HFFc6 (cell line): ENCODE results near the gene AMH. TPM values are rescaled to one million over a fixed set of nuclear protein-coding genes. Genes with fewer than 3 reads are reported as not detected.

ENCODE experiments used
- DNase-seq: peaks from one replicate; pipeline ENCODE4 v3.0.0-alpha.2; 2018
- H3K27ac Mint-ChIP-seq: 2 replicates; pipeline ENCODE4 v1.8.0; 2020; ENCODE audit warnings: mild to moderate bottlenecking, mixed read lengths
- H3K27me3 Mint-ChIP-seq: 2 replicates; pipeline ENCODE4 v1.8.0; 2021; ENCODE audit warnings: mild to moderate bottlenecking, moderate library complexity, mixed read lengths; ENCODE audit not compliant: insufficient read depth
- H3K36me3 Mint-ChIP-seq: 2 replicates; pipeline ENCODE4 v1.8.0; 2021; ENCODE audit warnings: low read depth, mixed read lengths
- H3K4me1 Mint-ChIP-seq: 2 replicates; pipeline ENCODE4 v1.8.0; 2020; ENCODE audit warnings: low read depth, mixed read lengths
- H3K4me3 Mint-ChIP-seq: 2 replicates; pipeline ENCODE4 v1.8.0; 2020; ENCODE audit warnings: mild to moderate bottlenecking, moderate library complexity, mixed read lengths
- H3K9me3 Mint-ChIP-seq: 2 replicates; pipeline ENCODE4 v1.8.0; 2020; ENCODE audit warnings: mild to moderate bottlenecking, mixed read lengths
- CTCF ChIP-seq: fragments of 200-600 bp; sonication (generic); IDR thresholded peaks from 2 replicates; pipeline ENCODE4 v1.5.0; 2021; ENCODE audit warnings: antibody characterized with exemption, mild to moderate bottlenecking
- total RNA-seq, 6 experiments: library from RNA; stranded (reverse); fragmentation: NEBNext Ultra II Directional; extraction: Animal tissue kit (Norgen Biotek cat#: 25700); gene quantifications; 2 replicates in 1 of 6; 3 replicates in 5 of 6; pipeline ENCODE4 v1.2.3, GENCODE V29; 2021

The AMH gene
- total RNA-seq, 6 experiments from 2014 or later, result 0.98 to 2.3 (median 1.4) TPM

GRCh38 chr19:2234996-2235380, 14.1 kb upstream of the AMH start:
- H3K36me3 Mint-ChIP-seq, result peaks cover 36% of the 10 kb centered on the region
- peaks cover 40% of the 10 kb centered on the region for H3K4me1 Mint-ChIP-seq
- no peak for TF ChIP-seq CTCF
- peaks cover 15% of the 10 kb centered on the region for H3K9me3 Mint-ChIP-seq
- H3K27me3 Mint-ChIP-seq, result peaks cover 14% of the 10 kb centered on the region
- DNase-seq, result no peak
- peak overlapping the region; percentile 82 for H3K27ac Mint-ChIP-seq
- peak overlapping the region; percentile 89 for H3K4me3 Mint-ChIP-seq

- TF ChIP-seq CTCF, result no peak
- no peak for DNase-seq
- Mint-ChIP-seq H3K9me3 (peaks cover 15% of the 10 kb centered on the region), H3K27ac (peak overlapping the region; percentile 82), H3K4me1 (peaks cover 46% of the 10 kb centered on the region), H3K27me3 (peaks cover 14% of the 10 kb centered on the region; the same call in 1 of the 2 replicates), H3K36me3 (peaks cover 33% of the 10 kb centered on the region), H3K4me3 (peak overlapping the region; percentile 89)
Measured at GRCh38 chr19:2235381-2236063, 13.6 kb upstream of the AMH start.

GRCh38 chr19:2236064-2236313, 13.1 kb upstream of the AMH start:
- no peak for TF ChIP-seq CTCF

GRCh38 chr19:2236314-2237050, 12.6 kb upstream of the AMH start, which contains the start of the genes PLEKHJ1 and SF3A2:
PLEKHJ1 (minus strand) TSS chr19:2236329; CDS start chr19:2236248, 81 bp downstream.
SF3A2 (plus strand) TSS chr19:2236824; CDS start chr19:2243419, 6,595 bp downstream.
- Mint-ChIP-seq H3K27me3 (peaks cover 14% of the 10 kb centered on the region; the same call in 1 of the 2 replicates), H3K27ac (peak within 1 kb of the TSS; percentile 97), H3K36me3 (peaks cover 31% of the 10 kb centered on the region), H3K4me3 (peak within 1 kb of the TSS; percentile 89), H3K9me3 (peaks cover 15% of the 10 kb centered on the region), H3K4me1 (peaks cover 55% of the 10 kb centered on the region)
- peak; percentile 94 for TF ChIP-seq CTCF
- DNase-seq, result peak; percentile 96

More at GRCh38 chr19:2236064-2236313, 13.1 kb upstream of the AMH start:
- no peak for DNase-seq
- H3K36me3 Mint-ChIP-seq, result peaks cover 31% of the 10 kb centered on the region
- H3K4me1 Mint-ChIP-seq, result peaks cover 50% of the 10 kb centered on the region
- peak overlapping the region; percentile 97 for H3K27ac Mint-ChIP-seq
- H3K9me3 Mint-ChIP-seq, result peaks cover 15% of the 10 kb centered on the region
- H3K27me3 Mint-ChIP-seq, result peaks cover 14% of the 10 kb centered on the region; the same call in 1 of the 2 replicates
- H3K4me3 Mint-ChIP-seq, result peak overlapping the region; percentile 89

GRCh38 chr19:2237051-2237868, 11.9 kb upstream of the AMH start:
- DNase-seq, result no peak

More at GRCh38 chr19:2237051-2237868, 11.9 kb upstream of the AMH start:
- TF ChIP-seq CTCF, result no peak
- Mint-ChIP-seq H3K4me1 (peaks cover 60% of the 10 kb centered on the region), H3K4me3 (peak overlapping the region; percentile 89), H3K27ac (peak overlapping the region; percentile 97), H3K36me3 (peaks cover 31% of the 10 kb centered on the region), H3K9me3 (peaks cover 15% of the 10 kb centered on the region), H3K27me3 (peaks cover 12% of the 10 kb centered on the region; the same call in 1 of the 2 replicates)
